ENCODE data around the gene PNO1.

DNA sequence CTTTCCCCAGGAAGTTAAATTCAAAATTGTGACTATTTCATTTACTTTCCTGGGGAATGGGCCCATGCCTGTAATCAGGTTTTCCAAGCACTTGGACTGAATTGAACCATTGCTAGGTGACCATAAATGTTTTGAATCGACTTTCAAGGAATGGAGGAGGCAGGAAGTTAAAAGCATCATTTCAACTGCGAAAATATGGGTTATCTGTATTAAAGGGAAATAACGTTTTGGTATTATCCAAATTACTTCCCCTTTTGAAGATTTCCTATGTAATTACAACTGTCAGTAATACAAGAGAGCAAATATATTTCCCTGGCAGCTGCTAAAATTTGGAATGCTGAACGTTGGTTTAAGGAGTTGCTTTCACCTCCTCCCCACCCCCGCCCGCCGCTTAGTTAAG, 19.0 kb downstream of the PNO1 start:
- TF ChIP-seq POLR2A (IDR thresholded peaks at IDR 0.05) (no peak), POLR2AphosphoS5 (IDR thresholded peaks at IDR 0.05) (no peak)
- TF ChIP-seq, protein P1, sequence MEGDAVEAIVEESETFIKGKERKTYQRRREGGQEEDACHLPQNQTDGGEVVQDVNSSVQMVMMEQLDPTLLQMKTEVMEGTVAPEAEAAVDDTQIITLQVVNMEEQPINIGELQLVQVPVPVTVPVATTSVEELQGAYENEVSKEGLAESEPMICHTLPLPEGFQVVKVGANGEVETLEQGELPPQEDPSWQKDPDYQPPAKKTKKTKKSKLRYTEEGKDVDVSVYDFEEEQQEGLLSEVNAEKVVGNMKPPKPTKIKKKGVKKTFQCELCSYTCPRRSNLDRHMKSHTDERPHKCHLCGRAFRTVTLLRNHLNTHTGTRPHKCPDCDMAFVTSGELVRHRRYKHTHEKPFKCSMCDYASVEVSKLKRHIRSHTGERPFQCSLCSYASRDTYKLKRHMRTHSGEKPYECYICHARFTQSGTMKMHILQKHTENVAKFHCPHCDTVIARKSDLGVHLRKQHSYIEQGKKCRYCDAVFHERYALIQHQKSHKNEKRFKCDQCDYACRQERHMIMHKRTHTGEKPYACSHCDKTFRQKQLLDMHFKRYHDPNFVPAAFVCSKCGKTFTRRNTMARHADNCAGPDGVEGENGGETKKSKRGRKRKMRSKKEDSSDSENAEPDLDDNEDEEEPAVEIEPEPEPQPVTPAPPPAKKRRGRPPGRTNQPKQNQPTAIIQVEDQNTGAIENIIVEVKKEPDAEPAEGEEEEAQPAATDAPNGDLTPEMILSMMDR (IDR thresholded peaks at IDR 0.05): no peak
